DOHH2 (cell line): ENCODE data around the gene EPS8L3.

Source experiments
- H3F3A ChIP-seq: fragments of 200-600 bp; sonication (generic), shearing (Covaris generic); 2 replicates; pipeline ENCODE4 v1.6.0; 2016; ENCODE audit warnings: antibody characterized with exemption, mild to moderate bottlenecking; ENCODE audit not compliant: control insufficient read depth, insufficient read depth
- H3K27ac ChIP-seq: fragments of 200-600 bp; sonication (generic); 2 replicates; pipeline ENCODE4 v1.5.1; 2014; ENCODE audit warnings: low read depth, mild to moderate bottlenecking, low read length, moderate library complexity
- H3K27me3 ChIP-seq: fragments of 200-600 bp; sonication (generic); 2 replicates; pipeline ENCODE4 v1.6.1; 2014; ENCODE audit warnings: mild to moderate bottlenecking, low read length, mixed read lengths; ENCODE audit not compliant: control insufficient read depth
- H3K36me3 ChIP-seq: fragments of 200-600 bp; sonication (generic); 2 replicates; pipeline ENCODE4 v1.6.1; 2014; ENCODE audit warnings: mild to moderate bottlenecking, low read length, moderate library complexity, mixed read lengths; ENCODE audit not compliant: control insufficient read depth
- H3K4me1 ChIP-seq: fragments of 200-600 bp; sonication (generic); 2 replicates; pipeline ENCODE4 v1.6.1; 2014; ENCODE audit warnings: mild to moderate bottlenecking, low read length, mixed read lengths; ENCODE audit not compliant: control insufficient read depth
- H3K4me2 ChIP-seq: fragments of 200-600 bp; sonication (generic); 2 replicates; pipeline ENCODE4 v1.6.0; 2014; ENCODE audit warnings: mild to moderate bottlenecking, low read length, moderate library complexity
- H3K4me3 ChIP-seq: fragments of 200-600 bp; sonication (generic); 2 replicates; pipeline ENCODE4 v1.5.1; 2014; ENCODE audit warnings: mild to moderate bottlenecking, low read length, mixed read lengths
- H3K79me2 ChIP-seq: fragments of 200-600 bp; sonication (generic); 2 replicates; pipeline ENCODE4 v1.6.1; 2014; ENCODE audit warnings: mild to moderate bottlenecking, low read length, mixed read lengths; ENCODE audit not compliant: control insufficient read depth
- H3K9me2 ChIP-seq: fragments of 200-600 bp; sonication (generic); replicated peaks from 2 replicates; pipeline ENCODE4 v1.6.1; 2014; ENCODE audit warnings: mild to moderate bottlenecking, low read length, mixed read lengths; ENCODE audit not compliant: control insufficient read depth
- H3K9me3 ChIP-seq: fragments of 200-600 bp; sonication (generic); 2 replicates; pipeline ENCODE4 v1.6.1; 2014; ENCODE audit warnings: antibody characterized with exemption, low read length, mixed read lengths; ENCODE audit not compliant: control insufficient read depth, insufficient read depth
- H4K20me1 ChIP-seq: fragments of 200-600 bp; sonication (generic); 2 replicates; pipeline ENCODE4 v1.6.0; 2014; ENCODE audit warnings: low read depth, mild to moderate bottlenecking, antibody characterized with exemption, low read length, moderate library complexity; ENCODE audit not compliant: control insufficient read depth, insufficient read depth
- CTCF ChIP-seq: fragments of 200-600 bp; sonication (generic); IDR thresholded peaks from one replicate; pipeline ENCODE4 v1.5.1; 2014; ENCODE audit warnings: antibody characterized with exemption, mild to moderate bottlenecking, low read depth, low read length; ENCODE audit not compliant: poor library complexity, severe bottlenecking
- EZH2phosphoT487 ChIP-seq: fragments of 200-600 bp; sonication (generic); IDR thresholded peaks from 2 replicates; pipeline ENCODE4 v1.6.1; 2017; ENCODE audit warnings: borderline replicate concordance, mild to moderate bottlenecking, antibody characterized with exemption, low read length, moderate library complexity, mixed read lengths

The EPS8L3 gene

GRCh38 chr1:109794319-109795132, 30.8 kb upstream of the EPS8L3 start:
- H3K79me2 ChIP-seq = no peaks in the 10 kb centered on the region
- H3K27me3 ChIP-seq = peaks cover 10% of the 10 kb centered on the region; the same call in 1 of the 2 replicates
- no peaks in the 10 kb centered on the region for H4K20me1 ChIP-seq
- H3K4me2 ChIP-seq = no peak overlapping the region
- H3K4me1 ChIP-seq = no peaks in the 10 kb centered on the region
- no peak overlapping the region for H3K27ac ChIP-seq
- no peak overlapping the region for H3K4me3 ChIP-seq
- no peaks in the 10 kb centered on the region for H3F3A ChIP-seq
- no peak for TF ChIP-seq CTCF
- TF ChIP-seq EZH2phosphoT487 = no peak
- no peaks in the 10 kb centered on the region for H3K9me3 ChIP-seq
- no peaks in the 10 kb centered on the region for H3K9me2 ChIP-seq
- H3K36me3 ChIP-seq = no peaks in the 10 kb centered on the region

GRCh38 chr1:109793486-109794318, 30.0 kb upstream of the EPS8L3 start:
- H3K36me3 ChIP-seq = no peaks in the 10 kb centered on the region
- H3F3A ChIP-seq = no peaks in the 10 kb centered on the region
- no peaks in the 10 kb centered on the region for H3K9me3 ChIP-seq
- H3K79me2 ChIP-seq = no peaks in the 10 kb centered on the region
- H4K20me1 ChIP-seq = no peaks in the 10 kb centered on the region
- no peaks in the 10 kb centered on the region for H3K9me2 ChIP-seq
- H3K4me1 ChIP-seq = no peaks in the 10 kb centered on the region
- H3K27me3 ChIP-seq = peaks cover 10% of the 10 kb centered on the region; the same call in 1 of the 2 replicates
- no peak for TF ChIP-seq CTCF
- TF ChIP-seq EZH2phosphoT487 = no peak
- no peak overlapping the region for H3K27ac ChIP-seq
- H3K4me3 ChIP-seq = no peak overlapping the region
- H3K4me2 ChIP-seq = no peak overlapping the region

GRCh38 chr1:109793089-109793485, 29.4 kb upstream of the EPS8L3 start:
- Histone ChIP-seq H3K36me3 (no peaks in the 10 kb centered on the region), H3K4me1 (no peaks in the 10 kb centered on the region), H3K79me2 (no peaks in the 10 kb centered on the region), H3K4me3 (no peak overlapping the region), H3F3A (no peaks in the 10 kb centered on the region), H3K9me2 (no peaks in the 10 kb centered on the region), H4K20me1 (no peaks in the 10 kb centered on the region), H3K27me3 (peaks cover 10% of the 10 kb centered on the region; the same call in 1 of the 2 replicates), H3K9me3 (no peaks in the 10 kb centered on the region), H3K27ac (no peak overlapping the region), H3K4me2 (no peak overlapping the region)
- TF ChIP-seq CTCF = no peak
- TF ChIP-seq EZH2phosphoT487 = no peak
